ENCODE results near the gene TNFRSF1A. TPM values are rescaled to one million over a fixed set of nuclear protein-coding genes. Genes with fewer than 3 reads are reported as not detected.
A peak's percentile ranks its signal among the peaks of the same experiment; 100 is the strongest.

TNFRSF1A gene
- total RNA-seq, 1 donor from 2014 or later: 125 TPM

DNA sequence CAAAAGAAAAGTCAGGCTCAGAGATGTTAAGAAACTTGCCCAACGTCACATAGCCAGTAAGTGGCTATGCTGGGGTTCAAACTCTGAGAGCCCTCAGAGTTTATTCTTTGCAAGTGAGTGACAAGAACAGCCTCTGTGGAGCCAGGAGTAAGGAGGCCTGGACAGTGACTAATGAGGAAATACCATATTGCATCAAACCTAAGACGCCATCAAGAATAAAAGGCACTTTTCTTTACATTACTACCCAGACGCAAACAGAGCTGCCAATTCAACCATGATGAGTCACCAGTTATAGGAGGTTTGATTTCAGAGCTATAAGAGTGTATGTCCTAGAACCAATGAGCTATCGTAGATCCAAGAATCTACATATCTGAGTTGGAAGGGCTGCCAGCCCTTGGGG, 9.4 kb downstream of the TNFRSF1A start:
- peaks cover 34% of the 10 kb centered on the region for H3K4me1 Mint-ChIP-seq (ENCODE audit: unreplicated experiment)
- H3K4me3 Mint-ChIP-seq (ENCODE audit: unreplicated experiment): no peak overlapping the region
- H3K36me3 Mint-ChIP-seq (ENCODE audit: low read depth, unreplicated experiment): peaks cover 37% of the 10 kb centered on the region
- no peak for DNase-seq (ENCODE audit: low spot score)
- H3K9me3 Mint-ChIP-seq (ENCODE audit: unreplicated experiment): no peaks in the 10 kb centered on the region
- no peak overlapping the region for H3K27ac Mint-ChIP-seq (ENCODE audit: unreplicated experiment)
- TF ChIP-seq, protein P1, sequence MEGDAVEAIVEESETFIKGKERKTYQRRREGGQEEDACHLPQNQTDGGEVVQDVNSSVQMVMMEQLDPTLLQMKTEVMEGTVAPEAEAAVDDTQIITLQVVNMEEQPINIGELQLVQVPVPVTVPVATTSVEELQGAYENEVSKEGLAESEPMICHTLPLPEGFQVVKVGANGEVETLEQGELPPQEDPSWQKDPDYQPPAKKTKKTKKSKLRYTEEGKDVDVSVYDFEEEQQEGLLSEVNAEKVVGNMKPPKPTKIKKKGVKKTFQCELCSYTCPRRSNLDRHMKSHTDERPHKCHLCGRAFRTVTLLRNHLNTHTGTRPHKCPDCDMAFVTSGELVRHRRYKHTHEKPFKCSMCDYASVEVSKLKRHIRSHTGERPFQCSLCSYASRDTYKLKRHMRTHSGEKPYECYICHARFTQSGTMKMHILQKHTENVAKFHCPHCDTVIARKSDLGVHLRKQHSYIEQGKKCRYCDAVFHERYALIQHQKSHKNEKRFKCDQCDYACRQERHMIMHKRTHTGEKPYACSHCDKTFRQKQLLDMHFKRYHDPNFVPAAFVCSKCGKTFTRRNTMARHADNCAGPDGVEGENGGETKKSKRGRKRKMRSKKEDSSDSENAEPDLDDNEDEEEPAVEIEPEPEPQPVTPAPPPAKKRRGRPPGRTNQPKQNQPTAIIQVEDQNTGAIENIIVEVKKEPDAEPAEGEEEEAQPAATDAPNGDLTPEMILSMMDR (IDR thresholded peaks at IDR 0.05; ENCODE audit: unreplicated experiment): no peak
- H3K27me3 Mint-ChIP-seq (ENCODE audit: unreplicated experiment): peaks cover 13% of the 10 kb centered on the region

DNA sequence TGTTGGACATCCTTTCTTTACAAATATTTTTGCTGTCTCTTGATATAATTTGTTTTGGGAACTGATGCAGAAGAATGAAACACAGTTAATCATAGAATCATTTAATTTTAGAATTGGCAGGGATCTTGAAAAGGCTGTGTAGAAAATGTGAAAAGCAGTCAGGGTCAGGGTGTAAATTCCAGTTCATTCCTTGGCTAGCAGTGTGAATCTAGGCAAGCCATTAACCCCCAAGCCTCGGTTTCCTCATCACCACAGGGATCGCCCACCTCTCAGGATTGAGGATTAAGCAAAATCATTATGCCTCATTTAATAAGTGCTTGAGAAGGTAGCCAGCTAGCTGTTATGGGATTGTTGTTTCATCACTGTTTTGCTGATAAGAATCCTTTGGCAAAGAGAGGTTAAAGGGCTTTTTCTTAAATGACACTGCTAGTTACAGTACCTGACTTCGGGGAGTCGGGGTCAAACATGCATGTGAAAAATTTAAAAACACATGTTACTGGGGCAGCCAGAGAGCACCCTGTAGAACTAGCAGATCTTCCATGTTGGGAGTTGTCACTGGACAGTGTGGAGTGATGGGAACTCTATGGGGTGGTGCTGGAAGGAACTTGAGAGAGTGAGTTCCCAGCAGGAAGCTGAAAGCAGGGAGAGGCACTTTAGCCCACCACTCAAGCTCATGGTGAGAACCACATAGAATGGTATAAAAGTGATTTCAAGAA, 10.7 kb downstream of the TNFRSF1A start:
- no peak for DNase-seq (ENCODE audit: low spot score)
- TF ChIP-seq, protein P1 (IDR thresholded peaks at IDR 0.05; ENCODE audit: unreplicated experiment): no peak
- Mint-ChIP-seq H3K27ac (ENCODE audit: unreplicated experiment) (no peak overlapping the region), H3K36me3 (ENCODE audit: low read depth, unreplicated experiment) (peaks cover 43% of the 10 kb centered on the region), H3K4me1 (ENCODE audit: unreplicated experiment) (peaks cover 44% of the 10 kb centered on the region), H3K27me3 (ENCODE audit: unreplicated experiment) (peaks cover 13% of the 10 kb centered on the region), H3K4me3 (ENCODE audit: unreplicated experiment) (no peak overlapping the region), H3K9me3 (ENCODE audit: unreplicated experiment) (no peaks in the 10 kb centered on the region)

DNA sequence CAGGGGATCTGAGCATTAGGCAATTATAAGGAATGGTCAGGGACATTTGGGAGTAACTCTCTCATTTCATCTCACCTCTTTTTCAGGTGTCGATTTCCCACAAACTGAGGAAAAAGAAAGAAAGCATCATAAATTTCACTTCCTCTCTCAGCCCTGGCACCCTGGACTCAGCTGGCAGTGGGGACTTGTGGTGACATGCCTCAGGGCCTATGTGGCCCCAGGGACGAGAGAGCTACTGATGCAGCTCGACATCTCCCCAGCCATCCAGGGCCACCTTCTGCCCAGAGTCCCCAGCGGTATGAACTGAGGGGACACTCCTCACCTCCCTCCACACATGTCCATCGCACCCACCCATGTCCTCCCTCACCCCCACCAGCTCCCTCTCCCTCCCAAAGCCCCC, 11.7 kb downstream of the TNFRSF1A start:
- Mint-ChIP-seq H3K9me3 (ENCODE audit: unreplicated experiment) (no peaks in the 10 kb centered on the region), H3K4me3 (ENCODE audit: unreplicated experiment) (peak overlapping the region; percentile 47), H3K36me3 (ENCODE audit: low read depth, unreplicated experiment) (peaks cover 42% of the 10 kb centered on the region), H3K27me3 (ENCODE audit: unreplicated experiment) (peaks cover 13% of the 10 kb centered on the region), H3K27ac (ENCODE audit: unreplicated experiment) (no peak overlapping the region), H3K4me1 (ENCODE audit: unreplicated experiment) (peaks cover 41% of the 10 kb centered on the region)
- TF ChIP-seq, protein P1 (IDR thresholded peaks at IDR 0.05; ENCODE audit: unreplicated experiment): no peak
- no peak for DNase-seq (ENCODE audit: low spot score)

DNA sequence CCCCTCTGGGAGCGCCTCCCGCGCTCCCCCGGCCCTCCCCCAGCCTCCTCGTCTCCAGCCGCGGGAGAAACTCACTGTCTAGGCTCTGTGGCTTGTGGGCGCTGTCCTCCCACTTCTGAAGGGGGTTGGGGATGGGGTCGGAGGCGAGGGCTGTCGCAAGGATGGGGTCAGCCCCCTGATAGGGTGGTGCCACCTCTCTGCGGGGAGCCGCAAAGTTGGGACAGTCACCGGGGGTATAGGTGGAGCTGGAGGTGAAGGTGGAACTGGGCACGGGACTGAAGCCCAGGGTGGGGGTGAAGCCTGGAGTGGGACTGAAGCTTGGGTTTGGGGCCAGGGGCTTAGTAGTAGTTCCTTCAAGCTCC, 12.2 kb downstream of the TNFRSF1A start:
- Mint-ChIP-seq H3K4me3 (ENCODE audit: unreplicated experiment) (peak overlapping the region; percentile 47), H3K27me3 (ENCODE audit: unreplicated experiment) (peaks cover 10% of the 10 kb centered on the region), H3K36me3 (ENCODE audit: low read depth, unreplicated experiment) (peaks cover 37% of the 10 kb centered on the region), H3K27ac (ENCODE audit: unreplicated experiment) (no peak overlapping the region), H3K9me3 (ENCODE audit: unreplicated experiment) (no peaks in the 10 kb centered on the region), H3K4me1 (ENCODE audit: unreplicated experiment) (peaks cover 41% of the 10 kb centered on the region)
- DNase-seq (ENCODE audit: low spot score): no peak
- TF ChIP-seq, protein P1 (IDR thresholded peaks at IDR 0.05; ENCODE audit: unreplicated experiment): no peak

DNA sequence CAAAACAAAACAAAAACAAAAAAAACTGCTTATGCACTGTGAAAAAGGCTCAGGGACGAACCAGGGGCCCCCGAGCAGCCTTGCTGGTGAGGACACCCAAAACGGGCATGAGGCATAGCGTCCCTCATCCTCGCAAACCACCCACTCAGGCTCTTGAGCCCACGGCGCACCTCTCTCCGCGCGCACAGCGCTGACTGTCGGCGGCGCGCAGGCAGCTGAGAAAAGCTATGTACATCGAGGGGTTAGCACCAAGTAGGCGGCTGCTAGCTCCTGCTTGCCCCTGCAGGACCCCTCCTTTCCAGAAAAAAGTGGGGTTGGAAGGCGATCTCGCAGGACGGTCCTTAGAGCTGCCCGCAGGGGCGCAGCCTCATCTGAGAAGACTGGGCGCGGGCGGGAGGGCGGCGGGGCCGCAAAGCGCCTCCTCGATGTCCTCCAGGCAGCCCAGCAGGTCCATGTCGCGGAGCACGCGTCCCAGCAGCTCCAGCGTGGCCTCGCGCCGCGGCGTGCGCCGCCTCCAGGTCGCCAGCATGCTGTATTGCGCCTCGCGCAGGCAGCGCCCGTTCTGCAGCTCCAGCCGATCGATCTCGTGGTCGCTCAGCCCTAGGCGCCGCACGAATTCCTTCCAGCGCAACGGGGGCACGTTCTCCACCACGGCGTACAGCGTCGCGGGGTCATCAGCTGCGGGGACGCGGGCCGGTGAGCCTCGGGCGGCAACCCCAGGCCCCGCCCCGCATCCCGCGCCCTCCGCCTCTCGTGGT, 12.8 kb downstream of the TNFRSF1A start:
- no peak overlapping the region for H3K27ac Mint-ChIP-seq (ENCODE audit: unreplicated experiment)
- peaks cover 34% of the 10 kb centered on the region for H3K36me3 Mint-ChIP-seq (ENCODE audit: low read depth, unreplicated experiment)
- H3K9me3 Mint-ChIP-seq (ENCODE audit: unreplicated experiment): no peaks in the 10 kb centered on the region
- TF ChIP-seq, protein P1 (IDR thresholded peaks at IDR 0.05; ENCODE audit: unreplicated experiment): no peak
- no peak overlapping the region for H3K4me3 Mint-ChIP-seq (ENCODE audit: unreplicated experiment)
- peaks cover 42% of the 10 kb centered on the region for H3K4me1 Mint-ChIP-seq (ENCODE audit: unreplicated experiment)
- DNase-seq (ENCODE audit: low spot score): no peak
- H3K27me3 Mint-ChIP-seq (ENCODE audit: unreplicated experiment): peaks cover 15% of the 10 kb centered on the region
